AG04450 (cell line): ENCODE measurements around the gene SLC8B1. TPM values are rescaled to one million over a fixed set of nuclear protein-coding genes. Genes with fewer than 3 reads are reported as not detected.

Experiments used
- CTCF ChIA-PET: fragments of 300-600, 350-600 bp; formaldehyde crosslinking; extraction: SDS; loops from one replicate; lab custom pipeline; 2022; ENCODE audit warnings: antibody characterized with exemption, inconsistent platforms; lab: Charles Lee
- POLR2A ChIA-PET: fragments of 350-600 bp; formaldehyde crosslinking; extraction: SDS; loops from one replicate; lab custom pipeline; 2021; ENCODE audit warnings: antibody characterized with exemption, inconsistent platforms; lab: Yijun Ruan, JAX
- DNase-seq: peaks from one replicate; pipeline ENCODE4 v3.0.0-alpha.2; 2011; ENCODE audit warnings: low read depth, low spot score
- H3K27ac ChIP-seq: one replicate; pipeline ENCODE4 v1.5.1; 2012; ENCODE audit warnings: low read depth, low read length, control low read depth
- H3K27me3 ChIP-seq: one replicate; pipeline ENCODE4 v1.6.0; 2012; ENCODE audit warnings: low read length; ENCODE audit not compliant: control insufficient read depth, insufficient read depth
- H3K4me3 ChIP-seq: 2 replicates; pipeline ENCODE4 v1.5.1; 2011; ENCODE audit warnings: mild to moderate bottlenecking, low read depth, low read length, control low read depth
- H3K9me3 ChIP-seq: 2 replicates; pipeline ENCODE4 v1.5.1; 2012; ENCODE audit warnings: low read length; ENCODE audit not compliant: control insufficient read depth, insufficient read depth
- polyA plus RNA-seq: library from polyadenylated mRNA; depleted of rRNA; stranded (reverse); fragments of >200 nt; gene quantifications from 2 replicates; pipeline ENCODE4 v1.2.3, GENCODE V29; 2011
- TF ChIP-seq, protein P1 (sequence below): IDR thresholded peaks from 2 replicates; pipeline ENCODE4 v1.5.1; 2011; ENCODE audit warnings: low read depth, low read length, control low read depth, inconsistent platforms

SLC8B1 gene
- polyA plus RNA-seq, 1 experiment = 12.1 TPM

DNA sequence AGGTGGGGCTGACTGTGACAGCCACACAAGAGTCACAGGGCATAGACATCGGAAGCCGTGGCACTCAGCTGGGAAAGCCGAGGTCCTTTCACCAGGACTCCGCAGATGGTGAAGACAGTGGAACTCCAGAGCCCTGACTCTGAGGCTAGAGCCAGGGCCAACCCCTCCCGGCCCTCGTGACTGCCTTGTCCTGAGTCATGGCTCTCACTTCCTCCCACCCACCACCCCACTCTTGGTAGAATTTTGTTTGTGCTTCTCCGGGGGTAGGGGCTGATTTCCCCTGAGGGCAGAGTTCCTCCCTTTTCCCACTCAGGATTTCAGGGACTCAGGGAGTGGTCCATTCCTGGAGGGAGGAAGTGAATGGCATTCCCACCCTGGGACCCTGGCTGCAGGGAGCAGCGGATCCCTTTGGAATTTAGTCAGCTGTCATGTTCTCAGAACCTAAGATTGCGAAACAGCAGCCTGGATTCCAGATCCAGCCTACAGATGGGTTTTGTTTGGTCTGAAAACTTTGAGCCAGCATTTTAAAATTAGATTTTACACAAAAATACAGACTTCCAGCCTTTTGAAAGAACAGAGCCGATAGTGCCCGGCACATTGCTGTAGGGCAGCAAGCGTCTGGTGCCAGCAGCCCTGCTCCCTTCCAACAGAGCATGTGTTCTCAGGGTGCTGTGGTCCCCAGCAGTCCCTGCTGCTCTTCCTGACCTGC, 62.9 kb downstream of the SLC8B1 start:
- ChIA-PET POLR2A (interaction anchor here (0.7 to 1.6 kb wide), 2 partner anchors 27 to 49 kb away, joined by 3 to 6 read pairs; no protein-coding TSS in a partner anchor), CTCF (no interaction called here)

DNA sequence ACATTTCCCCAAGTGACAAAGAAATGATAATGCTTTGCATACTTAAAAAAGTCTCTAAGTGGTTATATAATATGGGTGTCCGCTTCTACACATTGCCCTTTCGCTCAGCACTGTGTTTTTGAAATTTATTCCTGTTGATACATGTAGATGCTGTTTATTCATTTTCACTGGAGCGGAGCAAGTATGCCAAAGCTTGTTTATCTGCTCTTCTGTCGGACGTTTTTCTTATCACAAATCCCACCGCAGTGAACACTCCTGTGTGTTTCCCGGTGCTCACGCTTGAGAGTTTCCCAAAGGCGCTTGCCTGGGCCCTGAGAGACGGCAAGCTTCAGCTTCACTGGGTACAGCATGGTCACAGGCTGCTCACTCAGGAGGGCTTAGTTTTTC, 63.5 kb downstream of the SLC8B1 start:
- TF ChIP-seq, protein P1, sequence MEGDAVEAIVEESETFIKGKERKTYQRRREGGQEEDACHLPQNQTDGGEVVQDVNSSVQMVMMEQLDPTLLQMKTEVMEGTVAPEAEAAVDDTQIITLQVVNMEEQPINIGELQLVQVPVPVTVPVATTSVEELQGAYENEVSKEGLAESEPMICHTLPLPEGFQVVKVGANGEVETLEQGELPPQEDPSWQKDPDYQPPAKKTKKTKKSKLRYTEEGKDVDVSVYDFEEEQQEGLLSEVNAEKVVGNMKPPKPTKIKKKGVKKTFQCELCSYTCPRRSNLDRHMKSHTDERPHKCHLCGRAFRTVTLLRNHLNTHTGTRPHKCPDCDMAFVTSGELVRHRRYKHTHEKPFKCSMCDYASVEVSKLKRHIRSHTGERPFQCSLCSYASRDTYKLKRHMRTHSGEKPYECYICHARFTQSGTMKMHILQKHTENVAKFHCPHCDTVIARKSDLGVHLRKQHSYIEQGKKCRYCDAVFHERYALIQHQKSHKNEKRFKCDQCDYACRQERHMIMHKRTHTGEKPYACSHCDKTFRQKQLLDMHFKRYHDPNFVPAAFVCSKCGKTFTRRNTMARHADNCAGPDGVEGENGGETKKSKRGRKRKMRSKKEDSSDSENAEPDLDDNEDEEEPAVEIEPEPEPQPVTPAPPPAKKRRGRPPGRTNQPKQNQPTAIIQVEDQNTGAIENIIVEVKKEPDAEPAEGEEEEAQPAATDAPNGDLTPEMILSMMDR = no peak
- ChIA-PET POLR2A (interaction anchor here (1.6 kb wide), 1 partner anchor 49 kb away, joined by 6 read pairs; no protein-coding TSS in a partner anchor), CTCF (no interaction called here)

More for the DNA sequence above, 62.9 kb downstream of the SLC8B1 start:
- peak; percentile 49 for DNase-seq
- Histone ChIP-seq H3K4me3 (peak overlapping the region; percentile 35), H3K27me3 (no peaks in the 10 kb centered on the region), H3K9me3 (no peaks in the 10 kb centered on the region; the same call in 1 of the 2 replicates), H3K27ac (peak overlapping the region; percentile 89)
- TF ChIP-seq, protein P1 = no peak

DNA sequence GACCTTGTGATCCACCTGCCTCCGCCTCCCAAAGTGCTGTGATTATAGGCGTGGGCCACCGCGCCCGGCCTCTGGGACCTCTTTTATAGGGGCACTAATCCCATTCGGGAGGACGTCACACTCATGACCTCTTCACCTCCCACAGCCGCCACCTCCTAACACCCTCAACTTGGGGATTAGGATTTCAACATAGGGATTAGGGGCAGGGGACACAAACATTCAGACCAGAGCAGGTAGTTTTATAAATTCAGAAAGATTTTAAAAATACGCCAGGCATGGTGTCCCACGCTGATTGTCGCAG, 64.2 kb downstream of the SLC8B1 start:
- H3K27ac ChIP-seq = no peak overlapping the region
- no peaks in the 10 kb centered on the region for H3K27me3 ChIP-seq
- ChIA-PET POLR2A (no interaction called here), CTCF (interaction anchor here (0.8 kb wide), 1 partner anchor 155 kb away, joined by 3 read pairs; no protein-coding TSS in a partner anchor)
- TF ChIP-seq, protein P1 = no peak
- H3K4me3 ChIP-seq = no peak overlapping the region
- H3K9me3 ChIP-seq = no peaks in the 10 kb centered on the region; the same call in 1 of the 2 replicates
- no peak for DNase-seq

More for the DNA sequence above, 63.5 kb downstream of the SLC8B1 start:
- Histone ChIP-seq H3K9me3 (no peaks in the 10 kb centered on the region; the same call in 1 of the 2 replicates), H3K27me3 (no peaks in the 10 kb centered on the region), H3K27ac (peak overlapping the region; percentile 89), H3K4me3 (no peak overlapping the region)
- DNase-seq = no peak

DNA sequence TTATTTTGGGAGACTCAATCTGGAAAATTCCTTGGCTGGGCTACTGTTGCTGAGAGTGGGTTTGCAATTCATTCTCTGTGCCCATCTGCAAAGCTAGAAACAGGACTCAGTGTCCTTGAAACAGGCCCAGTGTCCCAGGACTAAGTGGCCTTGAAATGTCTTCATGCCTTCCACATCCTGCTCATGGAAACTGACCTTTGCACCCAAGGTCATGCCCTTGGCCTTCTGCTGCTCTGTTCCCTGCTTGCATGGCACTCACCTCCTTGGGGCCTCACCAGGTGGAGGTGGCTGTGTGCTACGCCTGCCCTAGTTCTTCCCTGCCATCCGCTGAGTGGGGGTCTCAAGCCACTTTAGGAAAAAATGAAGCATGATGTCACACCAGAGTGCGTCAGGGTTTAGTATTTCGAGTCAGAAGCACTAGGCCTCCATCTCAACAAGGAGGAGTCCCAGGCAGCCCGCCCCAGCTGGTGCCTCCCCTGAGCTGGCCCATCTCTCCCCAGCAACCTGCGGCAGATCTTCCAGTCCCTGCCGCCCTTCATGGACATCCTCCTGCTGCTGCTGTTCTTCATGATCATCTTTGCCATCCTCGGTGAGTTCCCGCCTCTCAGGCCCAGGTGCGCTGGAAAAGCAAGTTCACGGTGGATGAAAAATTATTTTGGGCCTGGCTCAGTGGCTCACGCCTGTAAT, 65.5 kb downstream of the SLC8B1 start:
- Histone ChIP-seq H3K27ac (no peak overlapping the region), H3K27me3 (no peaks in the 10 kb centered on the region), H3K4me3 (no peak overlapping the region), H3K9me3 (no peaks in the 10 kb centered on the region; the same call in 1 of the 2 replicates)
- TF ChIP-seq, protein P1 = no peak
- no peak for DNase-seq
- CTCF ChIA-PET = no interaction called here
- POLR2A ChIA-PET = interaction anchor here (0.6 to 0.7 kb wide), 2 partner anchors 31 to 87 kb away, joined by 3 read pairs; no protein-coding TSS in a partner anchor

DNA sequence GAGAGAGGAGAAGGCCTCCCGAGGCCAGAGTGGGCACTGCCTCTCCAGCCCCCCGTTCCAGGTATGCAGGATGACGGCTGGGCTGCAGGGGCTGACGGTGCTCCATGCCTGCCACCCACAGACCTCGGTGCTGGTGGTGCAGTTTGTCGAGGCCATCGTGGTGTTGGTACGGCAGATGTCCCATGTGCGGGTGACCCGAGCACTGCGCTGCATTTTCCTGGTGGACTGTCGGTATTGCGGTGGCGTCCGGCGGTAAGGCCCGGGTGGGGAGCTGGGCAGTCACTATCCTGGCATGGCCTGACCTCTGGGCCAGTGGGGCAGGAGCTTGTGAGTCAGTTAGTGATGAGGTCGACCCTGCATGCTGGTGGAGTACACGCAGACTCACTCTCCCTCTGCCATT, 66.3 kb downstream of the SLC8B1 start:
- Histone ChIP-seq H3K9me3 (no peaks in the 10 kb centered on the region; the same call in 1 of the 2 replicates), H3K27ac (no peak overlapping the region), H3K27me3 (no peaks in the 10 kb centered on the region), H3K4me3 (no peak overlapping the region)
- POLR2A ChIA-PET = interaction anchor here (0.6 kb wide), 1 partner anchor 86 kb away, joined by 3 read pairs; no protein-coding TSS in a partner anchor
- TF ChIP-seq, protein P1 = no peak
- CTCF ChIA-PET = no interaction called here
- no peak for DNase-seq
